Astrocyte of the cerebellum (primary cell): ENCODE measurements around the gene FAM210B.

Experiments
- DNase-seq: peaks from one replicate; pipeline ENCODE4 v3.0.0-alpha.2; 2011; ENCODE audit warnings: low read depth
- H3K4me3 ChIP-seq: 2 replicates; pipeline ENCODE4 v1.5.1; 2011; ENCODE audit warnings: mild to moderate bottlenecking, low read depth, low read length, moderate library complexity
- in situ Hi-C: cut with HindIII; loops from 2 replicates; pipeline ENCODE4 v1.10.0; 2017; ENCODE audit warnings: low sequenced_read_pairs
- TF ChIP-seq, protein P1 (sequence below): IDR thresholded peaks from 2 replicates; pipeline ENCODE4 v1.5.1; 2012; ENCODE audit warnings: low read length, low read depth, moderate library complexity, mild to moderate bottlenecking; ENCODE audit errors: missing control alignments

FAM210B gene

GRCh38 chr20:56417911-56418310 is 59.1 kb downstream of the FAM210B start:
- in situ Hi-C loops: no loop called here
- no peak for DNase-seq
- TF ChIP-seq, protein P1, sequence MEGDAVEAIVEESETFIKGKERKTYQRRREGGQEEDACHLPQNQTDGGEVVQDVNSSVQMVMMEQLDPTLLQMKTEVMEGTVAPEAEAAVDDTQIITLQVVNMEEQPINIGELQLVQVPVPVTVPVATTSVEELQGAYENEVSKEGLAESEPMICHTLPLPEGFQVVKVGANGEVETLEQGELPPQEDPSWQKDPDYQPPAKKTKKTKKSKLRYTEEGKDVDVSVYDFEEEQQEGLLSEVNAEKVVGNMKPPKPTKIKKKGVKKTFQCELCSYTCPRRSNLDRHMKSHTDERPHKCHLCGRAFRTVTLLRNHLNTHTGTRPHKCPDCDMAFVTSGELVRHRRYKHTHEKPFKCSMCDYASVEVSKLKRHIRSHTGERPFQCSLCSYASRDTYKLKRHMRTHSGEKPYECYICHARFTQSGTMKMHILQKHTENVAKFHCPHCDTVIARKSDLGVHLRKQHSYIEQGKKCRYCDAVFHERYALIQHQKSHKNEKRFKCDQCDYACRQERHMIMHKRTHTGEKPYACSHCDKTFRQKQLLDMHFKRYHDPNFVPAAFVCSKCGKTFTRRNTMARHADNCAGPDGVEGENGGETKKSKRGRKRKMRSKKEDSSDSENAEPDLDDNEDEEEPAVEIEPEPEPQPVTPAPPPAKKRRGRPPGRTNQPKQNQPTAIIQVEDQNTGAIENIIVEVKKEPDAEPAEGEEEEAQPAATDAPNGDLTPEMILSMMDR: no peak
- H3K4me3 ChIP-seq: no peak overlapping the region
